HG02870 (cell line): ENCODE results near the gene DDR2.
"Not testable (repeated sequence)": the region's sequence is repeated elsewhere in the genome, so short reads cannot be mapped to it uniquely, and the experiment has no call there.

ENCODE experiments used
- ATAC-seq: cut with Tn5 transposase; IDR thresholded peaks from one replicate; pipeline ENCODE4 v1.9.1; 2021; ENCODE audit warnings: mild to moderate bottlenecking, moderate library complexity; ENCODE audit not compliant: unreplicated experiment

DDR2 gene

DNA sequence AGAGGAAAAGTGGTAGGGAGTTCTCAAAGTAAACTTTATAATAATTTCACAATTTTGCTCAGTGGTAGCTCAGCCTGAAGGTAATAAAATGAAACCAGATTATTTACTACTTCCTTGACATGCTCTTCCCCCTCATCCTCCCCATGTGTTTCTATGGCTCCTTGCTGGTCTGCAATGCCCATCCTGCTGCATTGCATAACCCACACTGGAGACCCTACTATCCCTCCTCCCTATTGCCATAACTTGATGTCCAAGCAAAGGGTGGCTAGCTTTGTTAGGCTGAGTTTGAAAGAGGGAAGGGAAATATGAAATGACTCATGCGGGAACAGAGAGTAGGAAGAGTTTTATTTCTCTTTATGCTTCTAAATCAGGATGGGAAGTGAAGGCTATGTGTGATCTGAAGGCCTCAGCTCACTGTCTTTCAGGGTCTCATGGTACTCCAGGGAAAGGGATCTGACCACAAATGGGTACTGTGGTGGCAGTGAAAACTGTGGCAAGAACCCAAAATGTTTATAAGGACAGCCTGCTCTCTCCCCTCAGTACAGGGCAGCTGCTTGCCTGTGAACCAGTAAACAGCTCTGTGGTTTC is 121.8 kb downstream of the DDR2 start:
- no peak for ATAC-seq

DNA sequence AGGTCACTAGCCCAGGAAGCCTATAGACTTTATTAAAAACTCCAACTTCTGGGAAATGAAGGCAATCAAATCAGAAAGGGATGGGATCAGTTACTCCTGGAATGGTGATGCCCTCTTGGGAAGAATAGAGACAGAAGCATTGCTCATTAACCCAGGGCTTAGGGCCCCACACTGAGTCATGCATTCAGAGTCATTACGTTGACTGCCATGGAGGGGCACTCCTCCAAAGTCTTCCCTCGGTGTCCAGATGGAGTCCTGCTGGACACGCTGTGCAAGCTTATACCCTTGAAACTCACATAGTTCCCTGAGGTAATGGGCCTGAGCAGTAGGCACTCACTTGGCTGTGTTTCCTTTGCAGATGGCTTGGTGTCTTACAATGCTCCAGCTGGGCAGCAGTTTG is 123.0 kb downstream of the DDR2 start:
- no peak for ATAC-seq

- ATAC-seq = no peak
These were observed 124.3 kb downstream of the DDR2 start for GRCh38 chr1:162756523-162756922.

GRCh38 chr1:162757476-162757875 is 125.2 kb downstream of the DDR2 start:
- ATAC-seq = no peak

- no peak for ATAC-seq
These were observed 133.5 kb downstream of the DDR2 start for GRCh38 chr1:162765788-162766187.

DNA sequence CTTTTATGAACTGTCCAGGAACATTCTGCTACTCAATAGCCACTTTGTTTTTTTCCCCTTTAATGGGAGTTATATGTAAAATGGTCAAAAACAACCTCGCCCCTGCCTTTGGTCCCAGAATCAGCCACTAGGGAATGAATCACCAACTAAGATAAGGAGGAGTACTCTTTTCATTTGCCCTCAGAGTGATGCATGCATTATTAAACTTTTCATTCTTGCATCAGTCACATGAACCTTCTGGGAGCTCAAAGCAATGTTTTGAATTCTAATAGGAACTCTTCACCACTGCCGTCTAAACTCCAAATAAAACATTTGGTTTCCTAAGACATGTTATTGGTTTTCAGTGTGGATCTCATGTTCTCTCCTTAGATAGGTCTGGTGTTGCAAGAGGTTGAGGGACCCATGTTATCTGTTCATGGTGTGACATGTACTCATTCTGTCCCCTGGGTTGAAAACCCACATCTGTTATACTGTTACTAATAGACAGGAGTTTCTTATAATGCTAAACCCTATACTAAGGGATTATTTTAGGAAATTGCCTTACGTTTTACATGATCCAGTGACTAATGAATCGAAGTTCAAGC is 140.4 kb downstream of the DDR2 start:
- ATAC-seq = no peak

DNA sequence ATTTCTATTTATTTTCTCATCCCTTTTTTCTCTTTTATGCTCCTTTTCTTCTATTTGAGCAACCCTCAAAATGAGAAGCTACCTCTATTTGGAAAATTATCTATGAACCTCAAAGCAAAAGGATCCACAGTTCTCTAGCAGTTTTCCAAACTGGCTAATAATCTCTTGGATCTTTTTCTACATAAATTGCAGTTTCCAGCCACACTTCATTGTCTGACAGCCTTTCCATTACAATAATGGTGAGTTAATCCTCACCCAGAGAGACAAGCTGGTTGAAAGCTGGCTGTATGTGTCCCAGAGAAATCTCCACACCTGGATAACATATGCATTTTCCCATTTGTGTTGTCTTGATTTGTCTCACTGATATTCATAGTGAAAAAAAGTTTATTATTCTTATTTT is 141.7 kb downstream of the DDR2 start:
- no peak for ATAC-seq

DNA sequence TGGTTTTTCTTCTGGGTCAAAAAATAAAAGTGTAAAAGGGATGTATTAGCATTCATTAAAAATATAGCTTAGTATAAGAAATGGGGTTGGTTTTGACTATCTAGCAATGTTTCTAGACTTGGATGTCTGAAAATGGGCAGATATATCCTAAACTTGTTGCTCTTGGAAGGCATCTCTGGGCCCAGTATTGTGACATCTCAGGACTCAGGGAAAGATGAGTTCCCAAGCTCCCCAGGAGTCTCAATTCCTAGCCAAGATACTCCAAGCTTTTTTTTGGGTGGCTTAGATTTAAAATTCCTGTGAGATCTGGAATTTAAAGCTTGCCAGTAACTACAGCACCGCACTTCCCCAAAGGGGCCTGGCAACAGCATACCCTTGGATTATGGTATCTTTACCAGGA is 146.8 kb downstream of the DDR2 start:
- ATAC-seq = no peak

GRCh38 chr1:162782671-162783070 is 150.4 kb downstream of the DDR2 start:
- no peak for ATAC-seq

DNA sequence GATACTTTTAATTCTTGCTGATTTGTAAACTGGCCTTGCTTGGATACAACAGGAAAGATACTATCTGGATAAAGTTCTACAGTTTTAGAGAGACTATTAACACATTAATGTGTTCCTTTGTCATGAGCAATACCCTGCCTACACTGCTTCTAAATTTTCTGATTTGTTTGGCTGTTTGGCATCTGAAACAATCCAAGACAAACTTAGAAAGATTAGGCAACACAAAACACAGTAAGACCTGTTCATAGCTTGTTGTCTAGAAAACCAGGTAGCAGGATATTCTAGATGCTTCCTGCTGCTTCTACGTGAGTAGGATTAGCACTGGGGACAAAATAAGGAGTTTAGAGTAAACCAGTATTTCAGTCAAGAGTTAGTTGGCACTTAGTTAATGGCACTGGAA is 152.7 kb downstream of the DDR2 start:
- ATAC-seq = not testable (repeated sequence)

GRCh38 chr1:162788783-162789182 is 156.5 kb downstream of the DDR2 start:
- not testable (repeated sequence) for ATAC-seq

- ATAC-seq = peak; percentile 100
These were observed 158.2 kb downstream of the DDR2 start, which contains the start of gene HSD17B7 for GRCh38 chr1:162790303-162790984. Gene HSD17B7 (plus strand): TSS chr1:162790702. CDS start chr1:162790801, 99 bp downstream.

DNA sequence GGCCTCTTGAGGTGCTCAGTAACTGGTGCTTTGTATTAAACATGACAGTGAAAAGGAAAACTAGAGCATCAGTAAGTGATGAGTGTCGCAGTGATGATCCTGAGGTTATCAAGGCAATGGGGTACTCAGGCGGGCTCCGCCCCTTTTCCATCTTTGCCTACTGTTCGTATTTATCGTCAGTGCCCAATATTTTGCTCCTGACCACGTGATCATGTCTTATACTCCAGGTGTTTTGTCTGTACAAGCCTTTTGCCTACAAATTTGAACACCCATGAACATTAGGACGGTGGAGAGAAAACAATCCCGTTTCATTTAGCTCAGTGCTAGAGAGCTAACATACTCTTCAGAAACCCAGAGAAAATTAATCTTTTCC is 158.7 kb downstream of the DDR2 start:
- not testable (repeated sequence) for ATAC-seq

DNA sequence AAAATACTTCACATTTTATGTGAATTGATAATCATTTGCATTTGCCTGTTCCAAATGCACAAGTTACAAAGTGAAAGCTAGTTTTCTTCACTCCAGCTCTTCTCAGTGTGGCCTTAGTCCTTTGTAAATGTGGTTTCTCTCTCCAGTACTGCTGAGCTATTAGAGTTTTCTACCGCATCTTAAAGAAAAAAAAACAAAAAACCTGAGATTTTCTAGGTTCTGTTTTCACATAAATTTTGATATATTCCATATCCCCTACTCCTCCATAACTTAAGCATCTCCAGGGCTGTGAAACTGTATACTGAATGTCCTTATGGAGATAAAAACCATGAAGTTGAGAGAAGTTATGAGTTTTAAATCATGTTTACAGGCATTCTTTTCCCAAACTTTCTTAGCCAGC is 162.0 kb downstream of the DDR2 start:
- ATAC-seq = not testable (repeated sequence)

- ATAC-seq = not testable (repeated sequence)
These were observed 164.5 kb downstream of the DDR2 start for GRCh38 chr1:162796617-162797279.

DNA sequence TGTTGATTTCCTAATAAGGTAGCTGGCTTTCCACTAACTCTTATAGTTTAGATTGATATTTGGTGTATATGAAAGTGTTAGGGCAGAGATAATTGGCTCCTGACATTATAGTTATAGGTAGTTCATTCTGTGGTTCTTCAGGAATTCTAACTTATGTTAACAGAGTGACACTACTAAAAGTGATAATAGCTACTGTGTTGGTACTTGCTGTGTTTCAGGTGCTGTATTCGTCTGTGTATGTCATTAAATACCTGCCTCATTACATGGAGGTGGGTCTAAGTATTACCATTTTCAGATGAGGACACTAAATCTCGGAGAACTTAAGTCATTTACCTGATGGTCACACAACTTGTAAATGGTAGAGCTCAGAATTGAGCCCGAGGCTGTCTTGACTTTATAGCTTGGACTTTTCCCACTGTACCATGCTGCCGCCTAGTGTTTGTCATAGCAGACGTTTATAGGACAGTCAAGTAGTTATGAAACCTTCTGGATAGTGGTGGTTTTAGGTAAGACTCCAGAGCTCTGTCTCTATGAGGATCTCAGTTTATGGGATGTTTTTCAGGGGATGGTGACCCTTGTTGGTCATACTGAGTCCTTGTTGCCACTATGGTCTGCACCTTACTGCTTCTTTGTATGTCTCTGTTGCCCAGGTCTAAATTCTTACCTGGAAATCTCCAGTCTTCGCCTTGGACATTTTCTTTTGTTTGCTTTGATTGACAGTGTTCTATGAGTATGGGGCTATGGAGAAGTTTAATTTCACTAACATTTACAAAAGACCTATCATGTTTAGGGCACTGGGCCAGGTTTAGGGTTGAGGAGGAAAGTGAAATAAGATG is 167.9 kb downstream of the DDR2 start:
- not testable (repeated sequence) for ATAC-seq

DNA sequence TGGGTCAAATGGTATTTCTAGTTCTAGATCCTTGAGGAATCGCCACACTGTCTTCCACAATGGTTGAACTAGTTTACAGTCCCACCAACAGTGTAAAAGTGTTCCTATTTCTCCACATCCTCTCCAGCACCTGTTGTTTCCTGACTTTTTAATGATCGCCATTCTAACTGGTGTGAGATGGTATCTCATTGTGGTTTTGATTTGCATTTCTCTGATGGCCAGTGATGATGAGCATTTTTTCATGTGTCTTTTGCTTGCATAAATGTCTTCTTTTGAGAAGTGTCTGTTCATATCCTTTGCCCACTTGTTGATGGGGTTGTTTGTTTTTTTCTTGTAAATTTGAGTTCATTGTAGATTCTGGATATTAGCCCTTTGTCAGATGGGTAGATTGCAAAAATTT is 175.2 kb downstream of the DDR2 start:
- not testable (repeated sequence) for ATAC-seq

GRCh38 chr1:162812357-162812756 is 180.1 kb downstream of the DDR2 start:
- ATAC-seq = not testable (repeated sequence)

- not testable (repeated sequence) for ATAC-seq
These were observed 185.9 kb downstream of the DDR2 start for GRCh38 chr1:162818136-162818535.

DNA sequence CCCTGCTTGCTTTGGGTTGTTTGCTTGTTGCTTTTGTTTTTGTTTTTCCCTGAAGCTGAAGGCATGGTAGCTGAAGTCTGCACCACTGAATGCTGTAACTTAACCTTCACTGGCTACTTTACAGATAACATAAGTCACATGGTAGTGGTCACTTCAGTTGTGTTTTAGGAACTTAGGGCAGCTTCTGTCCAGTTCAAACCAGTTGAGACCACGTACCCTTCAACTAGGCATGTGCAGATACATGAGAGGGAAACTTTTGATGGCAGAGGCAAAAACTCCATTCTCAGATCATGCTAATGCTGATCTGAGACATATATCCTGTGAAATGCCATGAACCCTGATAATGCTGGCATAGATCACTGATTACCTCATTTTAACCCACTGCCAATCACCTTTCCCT is 186.4 kb downstream of the DDR2 start:
- not testable (repeated sequence) for ATAC-seq
